Activated CD4-positive, CD25-positive, alpha-beta regulatory T cell treated with anti-CD3 and anti-CD28 coated beads, Interleukin-2, amount 50 U/mL, for 24 hours (primary cell): Measurements from ENCODE around the gene ELK4.

Source experiments
- ATAC-seq, 2 donors: fragments of 150-1000 bp; cut with Tn5 transposase; one replicate each; pipeline ENCODE4 v1.10.0; 2021; ENCODE audit warnings: mild to moderate bottlenecking in 1 of 2, moderate library complexity in 1 of 2

ELK4 gene

GRCh38 chr1:205578780-205579571, 52.8 kb downstream of the ELK4 start:
- no peak for ATAC-seq

- ATAC-seq, result no peak
These were observed 53.7 kb downstream of the ELK4 start for GRCh38 chr1:205577874-205578658.

- ATAC-seq, result no peak
These were observed 54.7 kb downstream of the ELK4 start for GRCh38 chr1:205576805-205577761.

GRCh38 chr1:205576011-205576410, 55.8 kb downstream of the ELK4 start:
- ATAC-seq, result no peak

- ATAC-seq, result no peak
These were observed 56.4 kb downstream of the ELK4 start for GRCh38 chr1:205575294-205575885.

- ATAC-seq, result no peak
These were observed 59.4 kb downstream of the ELK4 start for GRCh38 chr1:205572421-205572820.

- ATAC-seq, result no peak
These were observed 60.1 kb downstream of the ELK4 start for GRCh38 chr1:205571747-205572146.

GRCh38 chr1:205570796-205571537, 60.8 kb downstream of the ELK4 start:
- ATAC-seq, result no peak

- no peak for ATAC-seq
These were observed 61.7 kb downstream of the ELK4 start for GRCh38 chr1:205570173-205570501.

GRCh38 chr1:205569411-205570172, 62.2 kb downstream of the ELK4 start:
- ATAC-seq, result no peak

- ATAC-seq, result peak in 1 of 2 donors; percentile 21
These were observed 63.1 kb downstream of the ELK4 start for GRCh38 chr1:205568469-205569361.

GRCh38 chr1:205568135-205568468, 63.7 kb downstream of the ELK4 start:
- no peak for ATAC-seq

GRCh38 chr1:205567716-205568115, 64.1 kb downstream of the ELK4 start:
- no peak for ATAC-seq

- ATAC-seq, result no peak
These were observed 66.0 kb downstream of the ELK4 start for GRCh38 chr1:205565799-205566198.

GRCh38 chr1:205563927-205564441, 67.8 kb downstream of the ELK4 start:
- ATAC-seq, result no peak

- ATAC-seq, result no peak
These were observed 70.2 kb downstream of the ELK4 start for GRCh38 chr1:205561501-205562203.
